HG03045 (cell line): ENCODE measurements around the gene STPG1.

Source experiments
- ATAC-seq: cut with Tn5 transposase; IDR thresholded peaks from one replicate; pipeline ENCODE4 v1.9.1; 2021; ENCODE audit warnings: mild to moderate bottlenecking, moderate library complexity; ENCODE audit not compliant: unreplicated experiment

The STPG1 gene

DNA sequence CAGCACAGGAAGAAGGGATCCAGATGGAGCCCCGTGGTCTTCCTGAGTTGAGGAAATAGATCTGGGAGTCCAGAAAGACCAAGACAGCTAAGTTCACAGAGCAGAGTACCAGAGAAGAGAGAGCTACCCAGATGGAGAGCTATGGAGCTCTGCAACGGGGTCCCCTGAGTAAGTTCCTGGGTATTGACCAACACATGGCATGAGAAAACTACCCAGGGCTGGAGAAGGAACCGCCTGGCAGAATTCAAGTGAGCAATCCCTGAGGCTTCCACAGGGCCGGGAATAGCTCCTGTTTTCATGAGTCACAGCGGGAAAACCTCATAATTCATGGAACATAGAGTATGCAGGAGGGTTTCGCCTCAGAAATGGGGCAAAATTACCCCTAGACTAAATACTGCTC lies 19.7 kb downstream of the STPG1 start:
- no peak for ATAC-seq

DNA sequence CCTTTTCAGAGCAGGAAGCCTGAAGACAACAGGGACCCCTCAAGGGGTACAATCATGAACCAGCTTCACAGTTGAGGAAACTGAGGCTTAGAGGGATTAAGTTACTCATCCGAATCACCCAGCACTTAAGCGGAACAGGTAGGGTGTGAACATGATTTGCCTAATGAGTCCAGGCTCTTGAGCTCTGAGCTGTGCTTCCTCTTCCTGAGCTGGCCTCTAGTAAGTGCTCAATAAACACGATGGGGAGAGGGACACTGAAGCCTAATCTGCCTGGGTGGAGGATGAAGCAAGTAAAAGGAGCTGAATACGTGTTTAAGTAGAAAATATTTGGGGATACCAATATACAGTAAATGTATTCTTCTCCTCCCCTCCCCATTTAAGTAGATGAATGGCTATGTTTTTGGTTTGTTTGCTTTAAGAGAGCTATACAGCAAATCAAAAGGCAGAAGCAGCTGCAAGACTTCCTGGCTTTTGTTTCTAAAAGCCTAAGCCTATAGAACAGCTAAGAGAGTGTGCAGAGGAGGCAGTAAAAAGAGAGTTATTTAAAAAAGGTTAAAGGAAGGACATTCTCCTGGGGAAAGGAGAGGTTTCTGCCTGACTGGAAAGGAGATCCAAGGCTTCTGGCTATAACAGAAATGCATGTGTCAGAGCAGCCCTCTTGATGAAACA lies 20.5 kb downstream of the STPG1 start:
- ATAC-seq, result no peak

- ATAC-seq, result no peak
Measured at GRCh38 chr1:24392604-24392946, 21.0 kb downstream of the STPG1 start.

DNA sequence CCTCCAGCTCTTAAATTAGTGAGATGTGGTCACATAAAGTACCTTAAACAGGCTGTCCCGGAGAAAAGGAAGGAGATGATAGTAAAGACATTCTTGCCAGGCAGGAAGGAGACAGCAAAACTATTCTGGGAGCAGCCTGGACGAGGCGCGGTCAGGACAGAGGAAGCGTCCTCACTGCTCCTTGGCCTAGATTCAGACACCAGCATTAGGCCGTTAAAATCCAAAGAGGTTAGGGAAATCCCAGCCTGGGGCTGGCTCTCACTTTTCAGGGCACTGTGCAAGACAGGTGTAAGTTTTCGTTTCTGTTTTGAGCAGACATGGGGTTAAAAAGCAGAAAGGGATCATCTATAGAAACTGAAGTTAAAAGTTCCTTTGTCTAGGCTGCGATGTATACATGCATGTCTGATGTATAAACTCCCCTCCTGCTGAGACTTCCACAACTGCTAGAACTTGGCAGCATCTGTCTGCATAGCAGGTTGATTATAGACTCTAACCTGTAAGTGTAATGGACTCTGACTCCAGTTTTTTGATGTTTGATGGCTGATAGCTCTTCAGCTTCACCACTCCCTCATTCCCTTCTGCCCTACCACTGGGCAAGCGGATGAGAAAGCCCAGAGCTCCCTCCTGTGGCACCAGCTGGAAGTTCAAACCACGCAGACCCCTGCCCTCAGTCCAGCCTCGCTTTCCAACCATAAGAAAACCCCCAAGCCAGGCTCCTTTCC lies 21.5 kb downstream of the STPG1 start:
- peak; percentile 70 for ATAC-seq

GRCh38 chr1:24390924-24391782 lies 22.4 kb downstream of the STPG1 start:
- ATAC-seq, result no peak

GRCh38 chr1:24389231-24389678 lies 24.3 kb downstream of the STPG1 start:
- ATAC-seq, result no peak

DNA sequence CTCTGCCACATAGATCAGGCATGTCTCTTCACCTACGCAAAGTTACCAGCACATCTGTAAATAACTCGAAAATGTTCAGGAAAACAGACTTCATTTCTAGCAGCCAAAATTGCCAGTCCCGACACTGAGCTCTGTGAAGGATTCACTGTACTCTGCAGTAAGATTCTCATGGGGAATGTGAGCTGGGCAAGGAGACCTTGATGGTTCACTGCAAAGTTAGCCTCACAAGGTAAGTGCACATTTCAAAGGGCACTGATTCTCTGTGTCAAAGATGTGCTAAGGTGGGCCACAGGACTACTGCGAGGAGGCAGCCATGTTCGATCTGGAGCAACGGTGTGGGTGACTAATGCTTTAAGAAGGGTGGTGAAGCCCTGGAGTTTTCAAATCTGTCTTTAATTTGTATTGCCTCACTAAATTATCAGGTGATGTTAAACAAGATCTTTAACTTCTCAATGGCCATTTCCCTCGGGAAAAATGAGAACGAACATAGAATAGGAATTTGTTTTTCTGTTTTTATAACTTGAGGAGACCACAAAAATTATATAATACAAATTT lies 25.2 kb downstream of the STPG1 start:
- ATAC-seq, result no peak

DNA sequence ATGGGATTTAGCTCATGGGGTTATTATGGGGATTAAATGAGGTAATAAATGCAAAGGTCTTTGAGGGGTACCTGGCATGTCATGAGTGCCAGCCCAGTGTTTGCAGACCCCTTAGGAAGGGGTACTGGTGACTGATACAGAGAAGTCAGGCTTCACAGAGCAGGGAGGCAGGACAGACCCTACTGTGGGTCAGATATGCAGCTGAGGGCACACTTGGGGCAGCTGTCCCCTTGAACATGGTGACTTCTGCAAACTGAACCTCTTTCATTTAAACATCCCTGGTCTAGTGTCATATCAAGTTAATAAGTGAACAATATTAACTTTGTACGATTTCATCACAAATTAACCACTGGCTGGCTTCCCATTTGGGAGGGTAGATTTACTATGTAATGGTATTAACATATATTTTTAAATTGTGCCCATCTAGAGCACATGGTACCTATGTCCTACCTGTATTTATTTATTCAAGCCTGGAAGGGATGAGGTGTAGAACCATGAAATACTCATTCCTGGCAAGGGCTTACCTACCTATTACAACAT lies 25.9 kb downstream of the STPG1 start:
- no peak for ATAC-seq

DNA sequence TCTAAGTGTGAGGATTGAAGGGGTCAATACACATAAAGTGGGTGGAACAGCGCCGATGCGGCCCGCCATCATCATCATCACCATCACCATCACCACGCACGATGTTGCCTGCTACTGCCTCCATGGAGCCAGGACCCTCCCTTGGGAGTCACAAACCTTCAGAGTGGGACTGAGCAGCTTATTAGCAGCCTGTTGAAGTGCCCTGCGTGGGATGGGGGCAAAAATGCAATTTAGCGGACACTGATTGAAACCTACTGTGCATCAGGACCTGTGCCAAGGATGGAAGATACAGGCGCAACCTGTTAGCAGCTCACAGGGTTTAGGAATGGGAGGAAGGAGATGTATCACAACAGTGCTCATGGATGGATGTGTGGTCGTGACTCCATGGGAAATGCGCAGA lies 26.7 kb downstream of the STPG1 start:
- ATAC-seq, result no peak

- ATAC-seq, result no peak
Measured at GRCh38 chr1:24386241-24386640, 27.3 kb downstream of the STPG1 start.

DNA sequence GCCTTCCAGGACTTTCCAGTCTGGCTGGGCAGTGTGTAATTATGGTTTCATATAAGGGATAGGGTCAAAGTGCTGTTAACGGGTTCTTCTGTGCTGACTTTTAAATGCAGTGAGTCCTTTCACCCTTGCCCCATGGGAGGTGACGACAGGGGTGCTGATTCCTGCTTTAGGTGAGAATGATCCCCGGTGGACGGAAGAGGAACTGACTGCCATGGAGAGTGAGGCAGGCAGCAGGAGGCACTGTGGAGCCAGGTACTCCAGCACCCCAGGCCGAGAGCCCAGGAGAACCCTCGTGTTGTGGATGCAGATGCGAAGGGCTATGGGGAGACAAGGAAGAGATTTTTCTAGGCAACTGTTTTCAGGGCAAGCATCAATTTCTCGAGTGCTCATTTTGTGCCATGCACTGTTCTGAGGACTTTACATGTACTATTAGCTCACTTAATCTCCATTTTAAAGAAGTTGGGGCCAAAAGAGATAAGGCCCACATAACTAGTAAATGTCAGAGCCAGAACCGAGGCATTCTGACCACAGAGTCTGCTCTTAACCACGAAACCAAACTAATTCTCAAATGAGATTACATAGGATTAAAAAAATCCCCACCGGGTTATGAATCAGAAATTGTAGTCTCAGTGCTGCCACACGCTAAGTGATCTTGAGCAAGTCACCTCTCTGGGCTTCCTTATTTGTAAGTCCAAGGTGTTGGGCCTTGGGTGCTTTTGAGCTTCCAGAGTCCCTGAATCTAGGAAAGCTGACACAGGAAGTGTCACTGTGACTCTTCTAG lies 28.2 kb downstream of the STPG1 start:
- ATAC-seq, result no peak

- no peak for ATAC-seq
Measured at GRCh38 chr1:24384251-24385090, 29.1 kb downstream of the STPG1 start.

- no peak for ATAC-seq
Measured at GRCh38 chr1:24383381-24383940, 30.1 kb downstream of the STPG1 start.

DNA sequence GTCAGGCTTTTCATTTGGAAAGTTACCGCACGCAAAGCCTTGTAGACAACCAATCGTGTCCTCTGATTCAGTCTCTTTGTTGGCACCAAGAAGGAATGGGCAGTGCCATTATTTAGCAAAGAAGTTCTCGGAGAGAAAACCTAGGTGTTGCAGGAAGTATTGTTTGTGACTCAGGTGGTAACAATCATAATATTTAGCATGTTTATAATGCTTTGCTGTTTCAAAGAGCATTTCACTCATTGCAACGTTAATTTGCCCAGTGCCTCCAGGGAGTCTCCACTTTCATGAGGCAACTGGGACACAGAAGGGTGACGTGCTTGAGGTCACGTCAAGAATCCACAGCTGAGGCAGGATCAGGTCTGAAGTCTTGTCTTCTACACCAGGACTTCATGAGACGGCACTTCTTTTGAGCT lies 31.4 kb downstream of the STPG1 start:
- ATAC-seq, result no peak

DNA sequence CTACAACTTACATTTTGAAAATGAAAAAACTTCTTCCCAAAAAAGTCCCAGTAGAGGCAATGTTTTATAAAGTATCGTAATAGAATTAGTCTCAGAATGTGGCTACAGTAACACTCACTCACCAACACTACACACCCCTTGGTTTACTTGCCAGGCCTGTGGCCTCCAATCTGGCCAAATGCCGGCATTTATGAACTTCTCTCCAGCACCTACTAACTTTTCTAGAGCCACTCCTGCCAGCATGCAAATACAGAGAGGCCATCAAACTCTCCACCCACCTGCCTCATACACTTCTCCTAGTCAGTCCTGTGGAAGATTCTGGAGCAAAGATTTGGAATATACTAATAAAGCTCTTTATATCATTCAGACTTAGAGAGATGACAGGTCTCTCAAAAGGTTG lies 32.3 kb downstream of the STPG1 start:
- no peak for ATAC-seq

GRCh38 chr1:24380508-24380907 lies 33.1 kb downstream of the STPG1 start:
- no peak for ATAC-seq

- ATAC-seq, result no peak
Measured at GRCh38 chr1:24379733-24380315, 33.8 kb downstream of the STPG1 start.

DNA sequence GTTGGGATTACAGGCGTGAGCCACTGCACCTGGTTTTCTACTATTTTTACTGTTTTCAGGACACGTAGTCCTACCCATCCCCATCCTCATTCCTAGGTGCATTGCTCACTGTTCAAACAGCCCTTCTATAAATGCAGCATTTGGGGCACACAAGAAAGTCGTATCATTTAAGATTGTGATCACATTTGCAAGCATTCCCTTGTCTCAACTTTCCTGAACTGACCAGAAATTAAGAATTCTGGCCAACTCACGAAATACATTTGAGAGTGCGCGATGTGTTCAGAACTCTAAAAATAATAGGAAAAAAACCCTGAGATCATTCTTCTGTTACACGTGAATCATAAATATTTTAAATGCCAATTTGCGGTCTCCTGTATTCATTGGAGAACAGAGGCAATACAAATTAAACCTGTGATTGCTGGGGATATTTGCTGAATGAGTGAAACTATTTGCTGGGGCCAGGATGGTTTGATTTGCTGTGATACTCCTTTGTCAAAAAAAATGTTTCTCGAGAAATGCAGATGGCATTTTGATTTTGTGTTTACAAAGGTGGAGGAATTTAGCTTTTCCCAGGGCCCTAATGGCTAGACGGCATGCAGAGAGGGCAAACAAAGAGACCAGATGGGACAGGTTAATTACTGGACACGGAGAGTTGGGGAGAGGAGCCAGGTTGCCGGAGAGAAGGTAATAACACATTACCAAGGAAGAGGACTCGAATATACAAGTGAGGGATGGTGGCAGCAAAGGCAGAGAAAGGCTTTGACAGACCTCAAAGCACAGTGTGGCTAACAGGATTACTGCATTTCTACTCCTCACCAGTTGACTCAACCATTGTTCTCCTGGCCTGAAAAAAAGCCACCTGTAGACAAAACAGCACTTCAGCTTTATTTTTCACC lies 38.4 kb downstream of the STPG1 start:
- ATAC-seq, result no peak
